8988T (cell line): ENCODE results near the gene MUC4.
"Not testable (repeated sequence)": the region's sequence is repeated elsewhere in the genome, so short reads cannot be mapped to it uniquely, and the experiment has no call there.

Source experiments
- DNase-seq: peaks from one replicate; pipeline ENCODE4 v3.0.0; 2011

The MUC4 gene

DNA sequence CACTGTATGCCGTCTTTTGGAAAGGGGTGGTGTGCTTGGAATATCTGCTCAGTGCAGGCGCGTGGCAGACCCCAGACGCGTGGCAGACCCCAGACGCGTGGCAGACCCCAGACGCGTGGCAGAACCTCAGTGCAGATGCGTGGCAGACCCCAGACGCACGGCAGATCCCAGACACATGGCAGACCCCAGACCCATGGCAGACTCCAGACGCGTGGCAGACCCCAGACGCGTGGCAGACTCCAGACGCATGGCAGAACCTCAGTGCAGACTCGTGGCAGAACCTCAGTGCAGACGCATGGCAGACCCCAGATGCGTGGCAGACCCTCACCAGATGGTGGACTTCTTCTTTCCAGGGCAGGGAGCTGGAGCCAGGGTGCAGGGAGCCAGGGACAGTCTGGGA lies 637 bp upstream of the MUC4 start:
- no peak for DNase-seq

DNA sequence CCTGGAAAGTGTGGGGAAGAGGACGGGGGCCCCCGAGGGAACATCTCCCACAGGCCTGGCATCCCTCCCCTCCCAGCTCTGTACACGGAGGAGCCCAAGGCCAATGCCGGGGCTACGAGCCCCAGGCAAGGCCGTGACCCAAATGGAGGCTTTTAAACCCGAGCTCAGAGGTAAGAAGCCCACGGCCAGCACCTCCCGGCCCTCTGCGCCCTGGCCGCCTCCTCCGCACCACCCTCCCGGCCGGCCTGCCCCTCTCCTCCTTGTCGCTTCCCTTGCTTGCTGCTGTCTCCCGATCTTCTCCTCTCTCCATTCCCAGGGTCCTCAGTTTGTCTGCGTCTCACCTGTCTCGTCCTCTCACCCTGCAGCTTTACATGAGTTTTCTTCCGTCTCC lies 1.3 kb downstream of the MUC4 start:
- no peak for DNase-seq

DNA sequence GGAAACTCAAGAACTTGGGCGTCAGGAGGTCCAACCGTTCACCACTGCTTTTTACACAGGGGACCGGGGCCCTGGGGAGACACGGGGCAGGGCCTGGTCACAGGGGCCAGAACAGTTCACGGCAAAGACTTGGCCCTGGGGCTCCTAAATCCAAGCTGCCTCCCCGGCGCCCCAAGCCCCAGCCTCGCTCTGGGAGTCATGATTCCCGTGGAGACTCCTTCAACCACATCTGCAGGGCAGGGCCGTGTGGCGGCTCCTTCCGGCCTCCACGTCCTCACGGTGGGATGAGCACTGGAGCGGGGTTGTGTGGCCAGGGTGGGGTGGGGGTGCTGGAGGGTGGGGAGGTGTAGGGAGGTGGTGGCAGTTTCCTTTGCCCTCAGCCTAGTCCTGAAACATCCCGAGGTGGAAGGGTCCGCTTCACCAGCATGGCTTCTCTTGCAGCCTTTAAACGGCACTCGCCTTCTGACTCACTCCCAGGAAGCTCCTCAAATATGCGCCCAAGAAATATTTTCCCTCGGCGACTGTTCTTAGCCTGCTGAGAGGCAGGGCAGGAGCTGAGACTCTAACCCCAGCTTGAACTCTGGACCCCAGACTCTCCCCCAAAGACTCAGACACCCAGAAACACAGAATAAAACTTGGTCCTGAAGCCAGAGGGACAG lies 1.8 kb downstream of the MUC4 start:
- peak; percentile 61 for DNase-seq

DNA sequence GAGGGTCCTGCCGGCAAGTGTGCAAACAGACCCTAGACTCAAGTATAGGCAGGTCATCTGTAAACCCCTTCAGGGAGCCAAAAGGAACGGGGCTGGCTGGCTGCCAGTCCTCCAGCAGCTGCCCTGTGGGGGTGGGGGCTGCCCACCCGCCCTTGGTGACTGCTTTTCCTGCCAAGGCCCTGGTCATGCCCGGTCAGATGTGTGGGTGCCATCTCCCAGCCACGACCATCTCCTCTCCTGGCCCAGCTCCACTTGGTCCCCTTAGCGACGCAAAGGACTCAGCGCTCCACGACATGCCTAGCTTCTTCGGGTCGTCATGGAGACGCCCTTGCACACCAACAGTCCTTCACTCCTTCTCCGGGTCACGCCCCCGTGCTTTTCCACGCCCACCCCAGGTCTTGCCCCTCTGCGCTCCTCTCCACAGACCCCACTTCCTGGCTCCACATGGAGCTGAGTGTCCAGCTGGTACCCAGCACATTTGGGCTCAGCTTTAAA lies 2.4 kb downstream of the MUC4 start:
- no peak for DNase-seq

DNA sequence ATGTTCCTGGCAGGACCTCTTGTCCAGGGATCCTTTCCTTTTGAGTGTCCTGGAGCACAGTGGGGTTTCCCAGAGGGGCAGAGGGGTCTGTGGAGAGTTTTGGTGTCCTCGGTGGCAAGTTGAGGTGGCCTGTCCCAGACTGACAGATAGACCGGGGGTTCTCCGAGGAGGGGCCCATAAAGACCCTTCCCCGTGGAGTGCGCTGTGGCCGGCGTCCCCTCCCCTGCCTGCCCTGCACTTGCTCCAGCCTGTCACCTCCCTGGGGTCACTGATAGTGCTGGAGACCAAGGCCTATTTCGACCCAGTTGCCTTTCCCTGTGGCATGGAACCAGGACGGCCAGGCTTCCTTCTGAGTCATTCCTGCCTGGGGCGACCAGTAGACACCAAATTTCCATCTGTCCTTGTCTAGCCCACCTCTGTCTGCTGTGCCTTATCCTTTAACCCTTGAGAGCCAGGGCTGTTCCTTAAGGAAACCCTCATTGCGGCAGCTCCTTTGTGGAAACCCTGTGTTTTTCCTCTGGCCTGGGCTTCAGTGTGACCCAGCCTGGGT lies 2.9 kb downstream of the MUC4 start:
- DNase-seq = no peak

DNA sequence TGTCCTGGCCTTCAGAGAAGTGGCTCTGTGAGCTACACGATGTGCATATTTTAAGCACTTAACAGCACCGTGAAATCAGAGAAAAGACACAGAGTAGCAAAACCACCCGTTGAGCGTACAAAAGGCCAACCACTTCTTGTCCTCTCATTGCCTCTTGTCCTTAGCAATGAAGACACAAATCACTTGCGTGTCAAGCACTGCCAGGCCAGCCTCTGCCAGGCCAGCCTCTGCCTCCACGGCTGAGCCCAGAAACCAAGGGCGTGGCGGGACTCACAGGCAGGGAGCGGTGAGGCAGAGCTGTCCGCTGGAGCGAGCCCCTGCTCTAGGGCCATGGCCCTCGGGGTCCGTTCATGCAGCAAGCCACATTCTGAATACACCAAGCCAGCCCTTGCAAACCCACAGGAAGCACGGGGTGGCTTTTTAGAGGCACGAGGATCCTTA lies 4.0 kb downstream of the MUC4 start:
- DNase-seq = no peak

DNA sequence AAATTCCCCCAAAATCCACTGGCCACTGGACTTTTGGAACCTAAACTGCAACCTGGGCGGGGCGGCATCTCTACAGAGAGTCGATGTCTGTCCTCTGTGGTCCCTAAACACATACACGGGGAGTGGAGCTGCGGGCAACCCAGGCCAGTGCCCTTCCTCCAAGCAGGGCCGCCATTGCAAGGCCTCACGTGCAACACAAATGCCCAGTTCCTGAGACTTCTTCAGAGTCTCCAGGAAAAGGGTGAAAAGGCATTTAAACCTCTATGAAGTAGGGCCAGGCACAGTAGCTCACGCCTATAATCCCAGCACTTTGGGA lies 4.9 kb downstream of the MUC4 start:
- no peak for DNase-seq

DNA sequence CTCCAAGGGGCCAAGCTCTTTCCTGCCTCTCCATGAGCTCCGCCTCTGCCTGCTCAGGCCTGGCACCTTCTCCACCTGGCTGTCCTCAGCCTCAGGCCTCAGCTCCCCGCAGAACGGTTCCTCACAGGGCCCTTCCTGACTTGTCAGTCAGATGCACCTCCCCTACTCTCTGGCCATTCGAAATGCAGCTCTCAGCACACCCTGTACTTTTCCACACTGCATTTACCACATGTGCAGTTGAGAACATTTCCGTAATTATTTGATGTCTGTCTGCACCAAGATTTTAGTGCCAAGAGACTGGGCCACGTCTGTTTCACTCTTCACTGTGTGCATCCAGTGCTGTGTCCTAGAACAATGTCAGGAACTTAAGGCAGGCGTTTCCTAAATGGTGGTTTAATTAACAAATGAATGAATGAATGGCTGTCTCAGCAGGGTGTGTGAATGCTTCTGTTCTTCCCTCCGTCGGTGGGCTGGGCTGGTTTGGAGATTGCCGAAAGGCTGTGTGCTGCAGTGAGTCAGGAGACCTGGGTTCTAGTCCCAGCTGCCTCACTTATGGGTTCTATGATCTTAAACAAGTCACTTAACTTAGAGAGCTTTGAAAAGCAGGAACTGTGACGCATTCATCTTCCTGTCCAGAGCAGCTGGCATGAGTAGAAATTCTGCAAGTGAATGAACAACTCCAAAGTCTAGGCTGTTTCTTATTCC lies 5.4 kb downstream of the MUC4 start:
- DNase-seq = no peak

DNA sequence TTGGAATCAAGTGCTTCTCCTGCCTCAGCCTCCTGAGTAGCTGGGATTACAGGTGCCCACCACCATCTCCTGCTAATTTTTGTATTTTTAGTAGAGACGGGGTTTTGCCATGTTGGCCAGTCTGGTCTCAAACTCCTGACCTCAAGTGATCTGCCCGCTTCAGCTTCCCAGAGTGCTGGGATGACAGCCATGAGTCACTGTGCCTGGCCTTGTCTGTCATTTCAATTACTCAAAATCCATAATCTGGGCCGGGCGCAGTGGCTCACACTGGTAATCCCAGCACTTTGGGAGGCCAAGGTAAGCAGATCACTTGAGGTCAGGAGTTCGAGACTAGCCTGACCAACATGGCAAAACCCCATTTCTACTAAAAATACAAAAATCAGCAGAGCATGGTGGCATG lies 6.1 kb downstream of the MUC4 start:
- not testable (repeated sequence) for DNase-seq

DNA sequence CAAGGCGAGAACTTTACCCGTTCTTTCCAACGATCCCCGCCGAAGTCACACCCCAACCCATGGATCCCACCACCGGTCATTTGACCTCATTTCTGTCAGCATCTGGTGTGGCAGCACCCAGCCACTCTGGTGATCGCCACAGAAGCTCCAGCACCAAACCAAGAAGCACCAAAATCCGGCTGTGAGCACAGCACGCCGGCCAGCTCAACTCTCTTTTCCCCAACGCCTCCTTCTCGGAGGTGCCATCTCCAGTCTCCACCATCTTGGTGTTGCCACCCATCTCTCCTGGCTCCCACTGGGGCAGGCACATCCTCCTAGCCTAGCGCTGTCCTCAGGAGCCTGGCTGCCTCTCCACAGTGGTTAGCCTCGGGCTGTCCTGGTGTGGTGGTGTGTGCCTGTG lies 6.5 kb downstream of the MUC4 start:
- DNase-seq = no peak

DNA sequence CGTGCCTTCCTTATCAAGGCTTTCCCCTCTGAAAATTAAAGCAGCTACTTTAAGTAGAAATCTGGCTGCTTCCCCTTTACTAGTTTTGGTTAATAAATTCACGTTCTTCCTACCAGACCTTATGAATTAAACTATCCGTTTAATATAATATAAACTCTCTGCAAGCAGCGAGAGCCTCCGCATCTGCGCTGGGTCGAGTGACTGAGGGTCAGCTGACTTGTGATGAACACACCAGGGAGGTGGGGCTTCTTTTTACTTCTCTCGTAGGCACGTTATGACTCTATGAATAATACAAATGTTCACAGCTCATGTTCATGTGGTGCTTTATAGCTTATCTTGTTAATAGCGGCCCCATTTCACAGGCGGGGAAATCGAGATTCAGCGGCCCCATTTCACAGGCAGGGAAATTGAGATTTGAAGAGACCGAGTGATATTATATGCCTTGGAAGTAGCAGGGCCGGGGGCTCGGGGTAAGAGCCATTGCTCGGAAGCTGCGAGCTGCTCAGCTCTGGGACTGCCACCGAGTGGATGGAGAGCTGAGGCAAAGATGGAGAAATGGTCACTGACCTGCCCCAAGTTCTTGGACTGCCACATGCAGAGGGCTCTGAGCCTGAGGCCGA lies 8.3 kb downstream of the MUC4 start:
- no peak for DNase-seq

DNA sequence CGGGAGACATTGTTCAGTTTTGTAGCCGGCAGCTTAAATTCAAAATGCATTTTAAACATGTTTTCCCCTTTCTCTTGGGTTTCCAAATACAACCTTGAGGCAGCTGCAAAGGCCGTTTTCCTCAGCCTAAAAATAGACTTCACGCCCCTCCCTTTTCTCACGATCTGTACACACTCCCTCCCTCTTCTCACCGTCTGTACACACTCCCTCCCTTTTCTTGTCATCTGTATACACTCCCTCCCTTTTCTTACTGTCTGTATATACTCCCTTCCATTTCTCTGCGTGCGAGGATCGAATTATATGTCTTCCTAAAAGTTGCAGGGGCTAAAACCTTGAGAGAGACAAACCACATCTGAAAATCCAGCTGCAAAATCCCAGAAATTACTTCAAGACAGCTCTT lies 8.9 kb downstream of the MUC4 start:
- DNase-seq = no peak

DNA sequence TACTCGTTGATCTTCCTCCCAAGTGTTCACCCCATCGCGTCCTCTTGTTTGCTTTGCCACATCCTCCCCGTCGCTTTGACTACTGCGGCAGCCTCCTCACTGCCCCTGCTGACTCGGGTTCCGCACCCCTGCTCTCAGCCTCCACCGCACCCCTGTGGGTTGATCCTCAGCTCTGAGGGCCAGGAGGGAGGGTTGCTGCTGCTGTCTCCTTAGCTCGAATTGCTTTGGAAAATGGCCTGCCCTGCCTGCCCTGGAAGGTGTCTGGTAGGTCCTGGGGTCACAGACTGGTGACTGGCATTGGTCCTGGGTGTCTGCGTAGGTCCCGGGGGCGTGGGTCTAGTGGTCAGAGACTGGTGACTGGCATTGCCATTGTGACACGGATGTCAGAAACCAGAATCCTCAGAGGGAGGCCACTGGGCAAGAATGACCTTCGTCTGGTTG lies 9.4 kb downstream of the MUC4 start:
- no peak for DNase-seq

DNA sequence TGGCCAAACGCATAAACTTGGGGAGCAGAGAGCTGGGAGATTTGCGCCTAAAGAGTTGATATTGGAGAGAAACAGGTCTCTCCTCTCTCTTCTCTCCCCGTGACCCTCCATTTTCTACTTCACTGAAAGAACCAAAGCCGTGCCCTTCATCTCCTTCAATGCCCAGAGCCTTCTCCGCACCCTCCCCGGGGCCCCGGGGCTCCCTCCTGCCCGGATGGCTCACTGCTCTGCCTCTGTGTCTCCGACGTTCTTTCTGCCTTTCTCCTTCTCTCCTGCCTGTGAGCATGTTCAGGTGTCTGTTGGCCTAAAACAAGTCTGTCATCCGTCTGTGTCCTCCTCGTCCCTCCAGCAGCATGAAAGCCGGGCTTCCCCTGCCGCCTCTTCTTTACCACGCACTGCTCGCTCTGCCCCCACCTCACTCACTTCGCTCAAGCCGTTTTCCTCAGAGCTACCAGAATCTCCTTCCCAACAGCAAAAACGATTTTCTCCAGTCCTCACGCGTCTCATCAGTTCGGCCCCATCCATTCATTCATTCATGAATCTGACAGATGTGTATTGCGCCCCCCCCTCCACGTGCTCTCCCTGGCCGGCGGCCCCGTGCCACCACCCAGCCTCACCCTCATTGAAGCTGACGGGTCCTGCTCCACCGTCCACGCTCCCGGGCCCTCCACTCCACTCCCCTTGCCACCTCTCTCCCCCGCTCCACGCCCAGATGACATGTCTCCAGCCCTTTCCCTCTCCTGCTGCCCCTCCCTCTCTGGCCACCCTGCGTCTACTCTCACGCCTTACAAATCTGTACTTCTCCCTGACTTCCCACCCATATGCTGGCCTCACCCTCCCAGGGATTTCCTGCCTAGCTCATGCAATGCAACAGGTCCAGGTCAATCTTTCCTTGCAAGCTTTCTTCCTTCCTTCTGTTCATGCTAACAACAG lies 10.2 kb downstream of the MUC4 start:
- no peak for DNase-seq

DNA sequence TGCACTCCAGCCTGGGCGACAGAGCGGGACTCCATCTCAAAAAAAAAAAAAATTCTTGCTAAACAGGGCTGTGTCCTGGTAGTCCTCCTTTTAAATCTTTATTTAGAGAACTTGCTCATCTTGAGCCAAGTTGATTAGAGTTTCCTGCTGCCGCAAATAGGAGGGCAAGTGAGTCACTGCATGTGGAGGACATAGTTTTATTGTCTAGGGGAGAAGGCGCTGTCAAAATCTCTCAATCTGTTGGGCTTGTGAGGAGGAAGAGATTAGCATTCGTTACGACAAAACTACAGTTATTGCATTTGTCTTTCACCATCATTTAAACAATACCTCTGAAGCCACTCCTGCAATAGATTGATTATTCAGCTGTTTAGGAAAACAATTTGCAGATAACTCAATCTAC lies 11.5 kb downstream of the MUC4 start:
- no peak for DNase-seq

DNA sequence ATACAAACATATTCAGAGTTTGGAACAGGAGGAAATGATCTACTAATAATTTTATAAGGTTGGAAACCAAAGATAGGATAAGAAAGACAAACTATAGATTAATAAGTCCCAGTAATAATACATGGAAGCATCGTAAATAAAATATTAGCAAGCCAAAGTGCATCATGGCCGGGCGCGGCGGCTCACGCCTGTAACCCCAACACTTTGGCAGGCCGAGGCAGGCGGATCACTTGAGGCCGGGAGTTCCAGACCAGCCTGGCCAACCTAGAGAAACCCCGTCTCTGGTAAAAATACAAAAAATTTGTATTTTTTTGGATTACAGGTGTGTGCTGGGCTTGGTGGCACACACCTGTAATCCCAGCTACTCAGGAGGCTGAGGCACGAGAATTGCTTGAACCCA lies 14.9 kb downstream of the MUC4 start:
- no peak for DNase-seq

DNA sequence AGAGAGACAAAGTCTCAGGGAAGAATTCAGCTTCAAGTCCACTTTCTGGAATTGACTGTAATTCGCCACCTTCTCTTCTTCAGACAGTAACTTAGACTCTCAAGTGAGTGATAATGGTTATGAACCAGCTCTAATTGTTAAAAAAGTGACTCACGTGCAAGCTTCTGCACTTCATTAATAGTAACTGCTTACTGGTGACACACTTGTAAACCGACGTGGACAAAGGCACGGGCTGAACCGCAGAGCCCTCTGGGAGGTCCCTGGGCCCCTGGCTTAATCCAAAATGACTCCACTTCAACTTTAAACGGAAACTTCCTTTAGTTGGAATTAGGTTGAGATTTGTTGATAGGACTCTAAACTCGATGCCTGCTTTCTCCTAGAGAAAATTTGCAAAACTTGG lies 17.0 kb downstream of the MUC4 start:
- DNase-seq = no peak

DNA sequence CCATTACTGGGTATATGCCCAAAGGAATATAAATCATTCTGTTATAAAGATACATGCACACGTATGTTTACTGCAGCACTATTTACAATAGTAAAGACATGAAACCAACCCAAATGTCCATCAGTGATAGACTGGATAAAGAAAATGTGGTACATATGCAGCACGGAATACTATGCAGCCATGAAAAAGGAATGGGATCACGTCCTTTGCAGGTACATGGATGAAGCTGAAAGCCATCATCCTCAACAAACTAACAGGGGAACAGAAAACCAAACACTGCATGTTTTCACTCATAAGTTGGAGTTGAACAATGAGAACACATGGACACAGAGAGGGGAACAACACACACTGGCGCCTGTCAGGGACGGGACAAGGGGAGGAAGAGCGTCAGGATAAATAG lies 19.1 kb downstream of the MUC4 start:
- DNase-seq = not testable (repeated sequence)

DNA sequence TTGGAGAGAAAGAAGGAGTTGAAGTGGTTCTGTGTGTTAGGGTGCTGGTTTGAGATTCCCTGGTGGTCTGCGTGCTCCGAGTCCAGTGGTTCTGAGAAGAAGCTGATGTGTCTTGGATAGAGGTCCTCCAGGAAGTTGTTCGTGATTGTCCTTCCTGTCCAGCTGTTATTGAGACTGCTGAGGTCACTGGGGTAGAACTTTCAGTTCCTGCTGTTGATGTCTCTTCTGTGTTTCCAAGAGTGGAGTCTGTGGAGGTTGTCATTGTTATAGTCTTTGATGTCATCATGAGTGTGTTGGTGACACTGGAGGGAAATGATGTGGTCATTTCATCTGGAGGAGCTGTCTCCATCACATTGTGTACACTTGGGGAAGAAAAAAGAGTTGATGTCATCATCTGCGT lies 20.8 kb downstream of the MUC4 start:
- no peak for DNase-seq

DNA sequence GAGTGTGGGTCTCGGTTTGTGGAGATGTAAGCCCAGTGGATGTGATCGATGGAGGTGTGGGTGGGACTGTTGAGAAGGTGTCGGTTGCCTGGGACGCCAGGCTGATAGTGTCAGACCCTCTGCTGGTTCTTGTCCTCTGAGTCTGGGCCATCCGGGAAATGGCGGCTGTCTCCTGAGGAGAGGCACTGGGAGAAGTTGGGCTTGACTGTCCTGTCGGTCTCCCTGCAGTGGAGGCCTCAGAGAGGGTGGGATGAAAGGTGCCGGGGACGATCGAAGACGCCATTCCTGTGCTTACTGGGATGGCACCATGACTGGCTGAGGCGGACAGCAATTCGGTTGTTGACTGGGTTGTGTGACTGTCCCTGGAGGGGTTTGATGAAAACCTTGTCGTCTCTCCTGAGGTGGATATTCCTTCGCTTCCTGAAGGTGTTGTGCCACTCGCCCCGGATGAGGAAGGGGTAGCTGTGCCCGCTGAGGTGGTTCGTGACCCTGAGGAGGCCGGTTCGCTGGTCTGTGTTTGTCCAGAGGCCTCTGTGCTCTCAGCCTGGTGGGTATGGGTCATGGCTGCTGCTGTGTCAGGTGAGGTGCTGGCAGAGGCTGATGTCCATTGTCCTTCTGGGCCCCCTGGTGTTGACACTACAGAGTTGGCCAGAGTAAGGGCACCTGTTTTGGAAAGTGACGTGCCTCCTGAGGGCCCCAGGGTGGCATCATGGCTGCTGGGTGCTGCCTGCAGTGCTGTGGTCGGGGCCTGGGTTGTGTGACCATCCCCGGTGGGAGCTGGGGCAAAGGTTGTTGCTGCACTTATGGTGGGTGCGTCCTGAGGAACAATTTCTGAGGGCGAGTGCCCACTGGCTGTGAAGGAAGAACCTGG lies 22.8 kb downstream of the MUC4 start:
- no peak for DNase-seq

DNA sequence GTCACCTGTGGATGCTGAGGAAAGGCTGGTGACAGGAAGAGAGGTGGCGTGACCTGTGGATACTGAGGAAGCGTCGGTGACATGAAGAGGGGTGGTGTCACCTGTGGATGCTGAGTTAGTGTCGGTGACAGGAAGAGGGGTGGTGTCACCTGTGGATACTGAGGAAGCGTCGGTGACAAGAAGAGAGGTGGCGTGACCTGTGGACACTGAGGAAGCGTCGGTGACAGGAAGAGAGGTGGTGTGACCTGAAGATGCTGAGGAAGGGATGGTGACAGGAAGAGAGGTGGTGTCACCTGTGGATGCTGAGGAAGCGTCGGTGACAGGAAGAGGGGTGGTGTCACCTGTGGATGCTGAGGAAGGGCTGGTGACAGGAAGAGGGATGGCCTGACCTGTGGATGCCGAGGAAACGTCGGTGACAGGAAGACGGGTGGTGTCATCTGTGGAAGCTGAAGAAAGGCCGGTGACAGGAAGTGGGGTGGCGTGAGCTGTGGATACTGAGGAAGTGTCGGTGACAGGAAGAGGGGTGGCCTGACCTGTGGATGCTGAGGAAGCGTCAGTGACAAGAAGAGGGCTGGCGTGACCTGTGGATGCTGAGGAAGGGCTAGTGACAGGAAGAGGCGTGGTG lies 25.8 kb downstream of the MUC4 start:
- DNase-seq = not testable (repeated sequence)
